HG02970 (cell line): ENCODE data around the gene SLC6A6.

ENCODE experiments used
- ATAC-seq: cut with Tn5 transposase; IDR thresholded peaks from one replicate; pipeline ENCODE4 v1.9.1; 2021; ENCODE audit warnings: mild to moderate bottlenecking, moderate library complexity, moderate number of reproducible peaks; ENCODE audit not compliant: unreplicated experiment, low FRiP score

The SLC6A6 gene

DNA sequence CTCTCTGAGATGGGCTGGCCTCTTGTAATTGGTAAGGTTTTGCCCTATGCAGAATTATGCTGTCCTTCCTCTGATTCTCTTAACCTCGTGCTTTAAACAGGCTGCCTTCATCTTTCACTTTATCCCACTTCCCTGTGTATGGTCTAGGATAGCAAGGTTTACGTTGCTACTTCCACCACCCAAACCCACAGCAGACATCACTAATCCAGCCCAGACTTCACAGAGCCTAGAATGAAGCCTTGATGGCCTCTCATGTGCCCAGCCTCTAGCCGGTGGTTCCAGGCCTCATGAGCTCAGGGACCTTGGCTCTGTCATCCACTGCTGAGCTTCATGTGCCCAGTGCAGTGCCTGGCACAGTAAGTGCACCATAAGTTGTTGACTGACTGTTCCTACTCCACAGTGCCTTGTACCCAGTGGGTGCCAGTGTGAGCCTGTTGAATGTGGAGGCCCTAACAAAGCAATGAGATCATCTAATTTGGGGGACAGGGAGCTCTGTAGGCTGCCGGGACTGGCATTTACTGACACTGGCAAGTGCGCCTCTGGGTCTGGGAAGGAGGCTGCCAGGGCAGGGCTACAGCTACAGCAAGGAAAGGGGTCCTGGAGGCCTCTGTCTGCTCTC, 12.5 kb downstream of the SLC6A6 start:
- ATAC-seq = no peak

DNA sequence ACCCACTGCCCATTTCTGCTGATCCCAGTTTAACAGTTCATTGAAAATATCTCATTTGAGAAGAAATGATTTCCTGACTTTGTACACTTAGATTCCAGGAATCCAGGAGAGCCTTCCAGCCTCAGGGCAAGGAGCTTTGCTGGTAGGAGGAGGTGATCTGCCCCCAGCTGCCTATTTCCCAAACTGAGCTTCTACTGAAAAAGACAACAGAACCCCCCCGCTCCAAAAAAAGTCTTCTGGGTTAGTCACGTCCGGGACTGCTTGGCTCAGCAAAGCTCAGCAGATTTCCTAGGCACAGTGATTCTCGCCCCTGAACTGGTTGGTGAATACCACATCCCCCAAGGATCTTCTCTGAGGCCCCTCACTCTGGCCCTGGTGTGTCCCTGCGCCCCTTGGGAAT, 13.1 kb downstream of the SLC6A6 start:
- ATAC-seq = no peak

DNA sequence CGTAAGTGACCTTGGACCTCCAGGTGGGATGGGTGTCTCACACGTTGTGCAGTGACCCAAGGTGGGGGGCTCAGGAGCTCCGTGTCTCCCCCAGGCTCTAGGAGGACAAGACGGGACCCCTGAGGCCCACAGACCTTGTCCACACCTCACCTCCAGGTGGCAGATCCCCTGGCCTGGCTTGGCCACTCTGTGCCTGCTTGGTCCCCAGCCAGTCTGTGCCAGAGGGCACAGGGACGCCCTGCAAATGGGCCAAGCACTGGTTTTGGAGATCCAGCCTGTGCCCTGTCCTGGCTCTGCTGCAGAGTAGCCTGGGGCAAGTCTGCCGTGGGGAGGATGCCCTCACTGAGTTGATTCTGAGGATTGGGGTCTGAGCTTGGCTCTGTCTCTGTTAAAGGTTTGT, 14.0 kb downstream of the SLC6A6 start:
- no peak for ATAC-seq

DNA sequence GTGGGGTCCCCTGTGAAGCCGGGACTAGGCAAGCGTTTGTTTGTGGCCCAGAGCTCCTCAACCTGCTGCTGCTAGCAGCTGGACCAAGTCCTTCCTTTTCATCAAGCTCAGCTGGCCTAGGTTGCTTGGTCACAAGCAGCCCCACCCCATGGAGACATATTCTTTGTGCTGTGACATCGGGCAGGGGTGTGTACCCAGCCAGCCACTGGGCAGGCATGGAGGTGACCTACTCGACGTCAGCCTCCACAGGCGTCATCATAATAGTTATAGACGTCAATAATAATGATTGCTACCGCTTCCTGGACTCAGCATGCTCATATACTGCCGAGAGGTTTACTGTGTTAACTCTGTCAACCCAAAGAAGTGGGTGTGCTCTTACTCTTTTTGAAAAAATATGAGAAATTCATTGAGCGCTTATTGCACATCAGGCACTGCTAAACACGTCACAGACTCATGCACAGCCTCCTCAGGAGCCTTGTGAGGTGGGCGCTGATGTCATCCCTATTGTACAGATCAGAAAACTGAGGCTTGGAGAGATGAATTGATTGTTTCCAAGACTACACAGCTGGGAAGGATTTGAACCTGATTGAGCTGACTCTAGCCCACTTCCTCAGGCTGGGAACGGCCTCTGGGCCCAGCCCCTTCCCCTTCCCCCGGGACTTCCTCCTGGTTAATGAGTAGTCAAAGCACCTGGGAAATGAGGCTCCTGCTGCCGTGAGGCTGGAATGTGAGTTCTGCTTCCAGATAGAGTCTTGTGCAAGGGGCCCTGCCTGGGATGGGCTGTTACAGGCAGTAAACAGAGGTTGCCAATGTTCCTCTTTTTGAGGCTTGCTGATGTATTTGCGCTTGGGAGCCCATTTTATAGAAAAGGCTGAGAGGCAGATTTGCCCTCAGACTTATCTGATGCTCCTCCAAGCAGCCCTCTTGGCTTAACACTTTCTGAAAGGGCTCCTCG, 16.2 kb downstream of the SLC6A6 start:
- no peak for ATAC-seq

DNA sequence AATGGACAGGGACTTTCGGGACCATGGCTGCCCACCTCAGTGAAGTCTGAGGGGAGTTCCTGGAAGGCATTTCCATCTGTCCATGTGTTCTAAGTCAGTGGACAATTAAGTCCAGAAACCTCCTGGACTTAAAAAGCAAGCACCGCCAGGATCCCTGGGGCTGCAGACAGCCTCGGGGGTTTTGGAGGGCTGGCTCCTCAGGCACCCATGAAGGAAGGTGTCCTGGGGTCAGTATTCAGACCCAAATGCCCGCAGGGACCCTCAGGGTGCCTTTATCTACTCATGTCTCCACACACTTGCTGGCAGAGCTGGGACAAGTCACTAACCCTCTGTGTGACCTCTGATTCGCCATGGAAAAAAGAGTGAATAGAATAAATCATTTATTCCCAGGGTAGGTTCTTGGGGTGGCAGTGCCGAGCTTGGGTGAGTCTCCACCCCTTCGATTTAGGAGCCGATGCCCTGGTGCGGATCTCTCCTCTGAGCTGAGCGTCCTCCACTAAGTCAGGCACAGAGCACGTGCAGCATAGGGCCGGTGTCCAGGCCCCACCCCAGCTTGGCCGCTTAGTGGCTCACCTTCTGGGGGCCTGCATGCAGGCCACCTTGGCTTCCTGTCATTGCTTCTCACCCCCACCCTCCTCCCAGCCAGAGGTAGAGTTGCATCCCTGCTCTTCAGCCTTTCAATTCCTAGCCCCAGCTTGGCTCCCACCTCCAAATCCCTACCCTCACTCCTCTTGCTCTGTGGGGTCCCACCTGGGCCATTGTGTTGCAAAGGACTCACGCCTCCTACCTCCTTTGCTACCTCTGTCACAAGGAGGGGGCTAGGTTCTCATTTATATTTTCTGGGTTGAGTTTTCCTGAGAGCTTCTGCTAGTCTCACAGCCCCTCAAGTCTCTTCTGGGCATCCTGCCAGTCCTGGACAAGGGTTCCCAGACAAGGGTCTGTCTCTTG, 19.9 kb downstream of the SLC6A6 start:
- no peak for ATAC-seq

DNA sequence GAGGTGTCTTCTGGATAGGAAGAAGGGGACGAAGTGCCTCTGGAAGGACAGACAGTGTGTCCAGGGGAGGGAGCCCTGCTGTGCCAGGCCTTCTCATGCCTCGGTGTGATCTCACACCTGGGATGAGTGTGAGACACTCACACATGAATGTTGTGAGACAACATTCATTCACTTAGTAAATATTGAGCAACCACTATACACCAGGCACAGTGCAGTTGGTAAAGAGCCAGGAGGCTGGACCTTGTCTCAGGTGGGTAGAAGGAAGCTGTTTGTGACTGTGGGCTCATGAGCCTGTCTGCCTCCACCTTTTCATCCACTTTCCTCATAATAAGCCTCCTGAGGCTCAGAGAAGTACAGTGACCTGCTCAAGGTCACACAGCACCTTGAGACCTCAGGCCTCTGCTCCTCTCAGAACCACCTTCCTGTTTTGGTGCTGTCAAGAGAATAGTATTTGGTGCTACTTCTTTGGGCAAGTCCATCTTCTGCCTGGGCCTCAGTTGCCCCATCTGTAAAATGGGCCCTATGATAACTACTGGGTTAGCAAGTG, 20.9 kb downstream of the SLC6A6 start:
- ATAC-seq = no peak

DNA sequence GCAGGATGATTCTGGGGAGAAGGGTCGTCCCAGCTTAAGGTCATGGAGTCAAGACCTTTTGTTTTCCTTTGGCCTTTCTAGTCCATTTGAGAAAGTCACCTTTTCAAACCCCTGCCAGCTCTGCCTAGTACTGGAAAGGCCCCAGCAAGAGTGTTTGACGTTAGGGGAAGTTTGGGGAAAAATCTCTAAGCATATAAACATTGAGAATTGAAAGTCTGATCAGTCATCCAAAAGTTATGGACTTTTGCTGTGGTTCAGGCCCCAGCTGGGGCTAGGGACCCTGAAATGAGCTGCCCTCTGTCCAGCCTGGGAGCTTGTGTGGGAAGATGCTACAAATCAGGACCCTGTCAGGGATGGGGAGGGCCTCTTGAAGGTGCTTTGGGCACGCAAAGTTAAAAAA, 21.6 kb downstream of the SLC6A6 start:
- ATAC-seq = no peak

DNA sequence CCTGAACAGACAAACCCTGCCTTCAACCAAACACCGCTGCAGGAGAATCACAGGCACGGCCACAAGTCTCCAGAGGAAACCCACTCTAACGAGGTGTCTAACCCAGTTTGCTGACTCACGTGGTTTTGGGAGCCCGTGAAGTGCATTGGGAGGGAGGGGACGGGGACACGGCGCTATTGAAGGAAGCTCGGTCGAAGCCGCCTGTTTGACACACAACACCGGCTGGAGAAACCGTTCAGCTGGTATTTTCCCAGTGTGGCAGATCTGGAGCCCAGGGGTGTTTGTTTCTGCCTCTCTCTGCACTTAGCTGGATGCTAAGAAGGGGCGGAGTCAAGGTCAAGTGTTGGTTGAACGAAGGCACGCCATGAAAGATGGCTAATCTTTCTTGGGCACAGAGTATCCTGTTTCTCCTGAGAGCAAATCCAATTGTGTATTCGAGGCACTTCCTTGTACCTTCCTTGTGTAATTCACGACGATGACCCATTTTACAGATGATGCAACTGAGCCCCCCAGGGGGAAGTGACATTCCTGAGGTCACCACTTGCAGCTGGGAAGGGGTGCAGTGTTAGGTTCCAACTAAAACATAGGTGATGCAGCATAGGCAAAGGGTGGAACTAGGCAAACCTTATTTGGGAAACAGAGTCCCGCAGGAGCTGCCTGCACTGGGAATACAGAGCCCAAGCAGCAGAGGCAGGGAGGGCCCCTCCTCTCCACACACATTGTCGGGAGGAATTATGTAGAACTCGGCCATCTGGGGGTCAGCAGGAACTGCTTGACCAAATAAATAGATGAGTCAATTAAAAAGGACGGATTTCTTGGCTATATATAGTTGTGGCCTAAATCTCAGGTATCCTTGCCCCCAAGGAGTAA, 22.5 kb downstream of the SLC6A6 start:
- no peak for ATAC-seq

DNA sequence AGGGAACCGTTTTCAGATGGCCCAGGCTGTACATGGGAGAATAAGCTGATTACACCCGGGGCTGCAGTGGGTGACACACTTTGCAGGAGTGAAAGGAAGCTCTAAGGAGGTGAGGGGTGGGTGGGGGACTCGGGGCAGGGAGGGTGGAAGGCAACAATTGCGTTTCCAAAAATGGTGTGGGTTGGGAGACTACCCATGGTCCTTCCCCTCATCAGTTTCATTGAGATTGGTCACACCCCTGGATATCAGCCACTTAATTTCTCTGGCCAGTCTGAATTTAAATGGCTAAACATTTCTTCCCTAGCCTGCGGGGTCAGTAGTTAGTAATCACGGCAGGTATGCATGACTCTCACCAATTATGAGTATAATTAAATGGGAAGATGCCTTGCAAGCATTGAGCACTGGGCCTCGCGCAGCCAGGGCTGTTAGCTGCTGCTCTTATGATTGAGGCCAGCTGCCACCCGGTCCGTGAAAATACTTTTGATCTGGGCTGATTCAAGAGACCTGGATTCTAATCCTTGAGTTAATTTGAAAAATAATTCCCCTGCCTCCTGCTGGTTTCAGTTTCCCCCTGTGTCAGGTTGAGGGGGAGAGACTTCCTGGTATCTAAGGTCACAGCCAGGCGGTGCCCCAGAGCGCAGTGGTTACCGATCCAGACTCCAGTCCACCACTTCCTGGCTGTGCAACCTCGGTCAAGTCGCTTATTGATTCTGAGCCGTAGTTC, 23.3 kb downstream of the SLC6A6 start:
- ATAC-seq = no peak

DNA sequence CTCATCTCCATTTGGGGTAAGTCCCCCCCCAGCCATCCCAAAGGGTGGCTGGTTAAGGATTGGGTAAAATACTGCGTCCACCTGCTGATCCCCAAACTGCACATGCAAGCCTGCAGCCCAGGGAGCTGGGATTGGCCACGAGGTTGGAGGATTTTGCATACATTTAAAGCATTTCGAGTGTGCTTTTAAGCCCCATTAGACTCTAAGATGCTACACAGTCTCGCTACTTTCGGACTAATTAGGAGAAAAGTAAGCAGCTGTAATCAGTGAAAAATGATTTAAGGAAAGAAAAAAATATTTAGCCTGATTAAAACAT, 23.9 kb downstream of the SLC6A6 start:
- no peak for ATAC-seq

DNA sequence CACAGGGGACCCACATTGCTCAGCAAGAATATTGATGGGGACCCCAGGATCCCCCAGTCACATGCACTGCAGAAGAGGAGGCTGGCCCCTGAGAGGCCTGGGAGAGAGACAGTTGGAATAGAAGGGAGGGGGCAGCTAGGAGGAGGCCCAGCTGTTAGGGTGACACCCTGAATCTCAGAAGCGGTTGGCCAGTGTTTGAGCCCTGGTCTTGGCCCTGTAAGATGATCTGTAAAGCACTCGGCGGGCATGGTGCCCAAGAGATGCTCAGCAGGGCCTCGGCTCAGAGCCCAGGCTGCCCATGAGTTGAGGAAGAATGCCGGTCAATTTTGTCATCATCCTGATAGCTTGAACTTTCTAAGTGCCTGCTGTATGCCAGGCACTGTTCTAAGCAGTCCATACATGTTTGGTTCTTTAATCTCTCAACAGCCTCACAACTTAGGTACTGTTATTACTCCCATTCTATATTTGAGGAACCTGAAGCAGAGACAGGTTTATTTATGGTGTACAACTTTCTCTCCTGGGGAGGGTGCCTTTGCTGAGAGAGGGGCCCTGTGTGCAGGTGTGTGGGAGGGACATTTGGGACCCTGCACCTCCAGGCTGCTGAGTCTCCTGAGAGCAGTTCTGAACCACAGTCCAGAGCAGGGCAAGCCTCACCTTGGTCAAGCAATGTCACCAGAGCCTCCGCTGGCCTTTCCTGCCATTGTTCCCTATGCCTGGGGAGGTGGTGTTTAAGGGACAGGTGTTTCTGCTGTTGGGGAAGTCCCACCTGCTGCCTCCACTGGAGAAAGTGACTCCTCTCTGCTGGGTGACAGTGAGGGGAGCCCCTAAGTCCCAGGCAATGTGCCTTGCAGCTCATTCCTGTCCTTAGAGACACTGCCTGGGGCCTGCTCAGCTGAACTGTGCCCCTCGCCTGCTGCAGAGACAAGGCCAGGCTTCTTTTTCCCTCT, 26.0 kb downstream of the SLC6A6 start:
- ATAC-seq = no peak

DNA sequence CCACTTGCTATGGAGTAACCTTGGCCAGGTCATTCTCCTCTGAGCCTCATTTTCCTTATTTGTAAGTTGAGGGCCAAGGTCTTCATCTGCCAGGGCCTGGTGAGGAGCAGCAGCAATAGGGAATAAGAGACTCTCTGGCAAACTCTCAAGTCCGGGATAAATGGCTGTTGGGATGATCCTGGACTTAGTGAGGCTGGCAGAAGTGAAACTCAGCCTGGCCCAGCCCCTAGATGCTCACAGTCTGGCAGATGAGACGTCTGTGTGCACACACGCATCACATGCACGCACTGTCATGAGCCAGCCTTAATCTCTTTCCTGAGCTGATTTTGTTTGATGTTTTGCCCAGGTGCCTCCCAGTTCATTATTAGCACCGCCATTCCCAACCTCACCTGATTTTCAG, 26.8 kb downstream of the SLC6A6 start:
- ATAC-seq = no peak

DNA sequence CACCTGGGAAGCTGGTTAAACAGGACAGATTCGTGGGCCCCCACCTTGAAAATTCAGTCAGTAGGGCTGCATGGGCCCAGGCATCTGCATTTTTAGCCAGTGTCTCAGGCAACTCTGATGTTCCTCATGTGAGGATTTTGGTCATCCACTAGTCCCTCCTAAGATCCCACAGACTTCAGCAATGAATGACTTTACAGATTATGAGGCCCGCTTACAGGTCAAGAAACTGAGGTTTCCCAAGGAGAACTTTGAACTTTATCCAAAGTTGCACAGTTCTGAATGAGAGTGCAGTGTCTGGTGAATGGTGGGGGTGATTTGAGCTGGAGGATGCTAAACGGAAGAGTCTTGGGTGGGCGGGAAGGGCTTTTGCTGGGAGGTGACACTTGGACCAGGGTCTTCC, 27.2 kb downstream of the SLC6A6 start:
- ATAC-seq = no peak

DNA sequence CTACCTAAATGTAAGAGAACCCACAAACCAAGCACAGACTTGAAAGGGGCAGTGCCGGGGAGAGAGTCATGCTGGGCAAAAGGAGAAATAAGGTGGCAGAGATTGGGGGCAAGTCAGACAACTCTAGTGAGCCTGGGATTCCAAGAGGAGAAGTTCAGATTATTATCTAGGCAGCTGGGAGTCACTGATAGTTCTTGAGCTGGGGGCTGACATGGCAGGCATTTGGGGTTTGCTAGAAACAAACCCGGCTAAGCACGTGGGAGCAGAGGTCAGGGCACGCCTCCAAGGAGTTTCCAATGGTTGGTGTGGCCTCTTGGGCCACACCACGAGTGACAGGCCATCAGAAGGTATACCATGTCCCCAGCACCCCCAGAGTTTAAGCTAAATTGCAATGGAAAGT, 27.6 kb downstream of the SLC6A6 start:
- no peak for ATAC-seq

DNA sequence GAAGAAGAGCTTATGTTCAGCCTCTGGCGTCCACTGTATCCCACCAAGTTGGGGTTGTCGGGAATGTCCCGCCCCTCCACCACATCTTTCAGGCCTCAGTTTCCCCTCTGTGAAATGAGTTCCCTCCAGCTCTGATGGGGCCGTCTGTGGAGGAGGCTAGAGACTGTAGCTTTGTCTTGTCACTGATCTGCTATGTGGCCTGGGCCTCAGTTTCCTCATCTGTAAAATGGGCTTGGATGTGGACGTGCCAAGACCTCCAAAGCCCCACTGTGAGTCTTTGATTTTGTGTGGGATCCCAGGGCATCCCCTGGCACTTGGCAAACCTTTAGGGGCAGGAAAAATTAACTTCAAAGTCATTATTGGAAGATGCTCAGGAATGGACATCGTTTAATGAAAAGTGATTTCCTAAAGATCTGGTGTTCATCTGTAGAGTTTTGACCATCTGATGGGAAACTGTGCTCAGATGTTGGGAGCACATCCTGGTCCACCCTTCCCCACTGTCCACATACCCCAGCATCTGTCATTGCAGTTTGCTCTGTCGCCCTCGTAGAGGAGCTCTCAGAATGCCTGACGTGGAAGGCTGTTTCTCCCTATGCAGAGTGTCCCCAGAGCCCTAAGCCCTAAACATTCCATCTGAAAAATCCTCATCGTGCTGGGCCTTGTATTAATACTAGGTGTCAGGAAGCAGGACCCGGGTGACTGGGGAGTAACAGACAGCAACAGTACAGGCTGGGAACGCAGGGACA, 28.5 kb downstream of the SLC6A6 start:
- ATAC-seq = no peak

DNA sequence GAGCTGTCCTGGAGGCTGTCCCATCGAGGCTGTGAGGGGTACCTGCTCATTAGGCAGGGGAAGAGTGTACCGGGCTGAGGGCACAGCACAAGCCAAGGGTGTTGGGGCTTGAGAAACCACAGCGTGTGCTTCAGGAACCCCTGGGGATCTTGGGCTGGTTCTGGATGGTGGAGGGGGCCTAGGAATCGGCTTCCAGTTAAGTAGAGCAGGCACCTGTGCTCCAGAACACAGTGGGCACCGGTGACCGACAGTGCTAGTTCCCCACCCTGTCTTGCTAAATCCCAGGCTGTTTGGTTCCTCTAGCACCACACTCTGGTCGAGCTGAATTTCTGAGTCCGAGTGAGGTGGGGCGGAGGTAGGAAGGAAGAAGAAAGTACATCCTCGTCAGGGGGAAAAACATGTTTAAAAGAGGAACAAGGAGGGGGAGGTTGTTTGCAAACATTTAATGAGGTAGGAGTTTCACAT, 29.1 kb downstream of the SLC6A6 start:
- ATAC-seq = peak; percentile 28
